Astrocyte (in vitro differentiated cells and primary cell): ENCODE results near the gene UNC45B. TPM values are rescaled to one million over a fixed set of nuclear protein-coding genes. Genes with fewer than 3 reads are reported as not detected.

Source experiments
- DNase-seq: peaks from one replicate; pipeline ENCODE4 v3.0.0-alpha.2; 2010; ENCODE audit warnings: low read depth
- FAIRE-seq: peaks from 2 replicates; lab custom pipeline; 2011; peaks lifted over from hg19 to GRCh38; lab: Jason Lieb, UNC
- H2AFZ ChIP-seq: 2 replicates; pipeline ENCODE4 v1.6.0; 2012; ENCODE audit warnings: low read depth, low read length, inconsistent platforms
- H3K27ac ChIP-seq: 2 replicates; pipeline ENCODE4 v1.5.1; 2011; ENCODE audit warnings: low read depth, low read length, inconsistent platforms
- H3K27me3 ChIP-seq: 2 replicates; pipeline ENCODE4 v1.6.0; 2011; ENCODE audit warnings: low read length, inconsistent platforms; ENCODE audit not compliant: insufficient read depth
- H3K36me3 ChIP-seq: 2 replicates; pipeline ENCODE4 v1.5.1; 2011; ENCODE audit warnings: low read length, inconsistent platforms; ENCODE audit not compliant: insufficient read depth
- H3K4me1 ChIP-seq: 2 replicates; pipeline ENCODE4 v1.5.1; 2011; ENCODE audit warnings: low read length, inconsistent platforms; ENCODE audit not compliant: insufficient read depth
- H3K4me2 ChIP-seq: 2 replicates; pipeline ENCODE4 v1.6.0; 2012; ENCODE audit warnings: low read length, inconsistent platforms
- H3K4me3 ChIP-seq: 2 replicates; pipeline ENCODE4 v1.5.1; 2011; ENCODE audit warnings: low read depth, mild to moderate bottlenecking, low read length, inconsistent platforms; ENCODE audit not compliant: insufficient read depth
- H3K79me2 ChIP-seq: 2 replicates; pipeline ENCODE4 v1.6.0; 2012; ENCODE audit warnings: mild to moderate bottlenecking, low read length, inconsistent platforms; ENCODE audit not compliant: insufficient read depth
- H3K9ac ChIP-seq: 2 replicates; pipeline ENCODE4 v1.6.0; 2012; ENCODE audit warnings: mild to moderate bottlenecking, low read length, inconsistent platforms
- H3K9me3 ChIP-seq: 2 replicates; pipeline ENCODE4 v1.5.1; 2012; ENCODE audit warnings: low read depth, mild to moderate bottlenecking, low read length, inconsistent platforms; ENCODE audit not compliant: insufficient read depth
- H4K20me1 ChIP-seq: 2 replicates; pipeline ENCODE4 v1.6.0; 2012; ENCODE audit warnings: low read length, inconsistent platforms; ENCODE audit not compliant: insufficient read depth
- H3K27ac Mint-ChIP-seq: one replicate; pipeline ENCODE4 v1.8.0; 2021; ENCODE audit warnings: mild to moderate bottlenecking, mixed read lengths; ENCODE audit not compliant: unreplicated experiment
- H3K27me3 Mint-ChIP-seq: one replicate; pipeline ENCODE4 v1.8.0; 2021; ENCODE audit warnings: low read depth, mixed read lengths; ENCODE audit not compliant: unreplicated experiment
- H3K36me3 Mint-ChIP-seq: one replicate; pipeline ENCODE4 v1.8.0; 2021; ENCODE audit warnings: low read depth, mixed read lengths; ENCODE audit not compliant: unreplicated experiment
- H3K4me1 Mint-ChIP-seq: one replicate; pipeline ENCODE4 v1.8.0; 2021; ENCODE audit warnings: low read depth, mixed read lengths; ENCODE audit not compliant: unreplicated experiment
- H3K4me3 Mint-ChIP-seq: one replicate; pipeline ENCODE4 v1.8.0; 2021; ENCODE audit warnings: mild to moderate bottlenecking, moderate library complexity, mixed read lengths; ENCODE audit not compliant: unreplicated experiment
- H3K9me3 Mint-ChIP-seq: one replicate; pipeline ENCODE4 v1.8.0; 2021; ENCODE audit warnings: mild to moderate bottlenecking, mixed read lengths; ENCODE audit not compliant: unreplicated experiment
- CTCF ChIP-seq: IDR thresholded peaks from 2 replicates; pipeline ENCODE4 v1.5.1; 2011; ENCODE audit warnings: low read depth, mild to moderate bottlenecking, inconsistent platforms, low read length, moderate library complexity; ENCODE audit not compliant: insufficient read depth
- EZH2 ChIP-seq: IDR thresholded peaks from 2 replicates; pipeline ENCODE4 v1.6.1; 2012; ENCODE audit warnings: mild to moderate bottlenecking, low read length, inconsistent platforms; ENCODE audit not compliant: insufficient read depth
- total RNA-seq: library from RNA; stranded (reverse); gene quantifications from 2 replicates; pipeline ENCODE4 v1.2.1, GENCODE V29; 2021

The UNC45B gene
- total RNA-seq, 1 donor from 2014 or later: 0.05 TPM

DNA sequence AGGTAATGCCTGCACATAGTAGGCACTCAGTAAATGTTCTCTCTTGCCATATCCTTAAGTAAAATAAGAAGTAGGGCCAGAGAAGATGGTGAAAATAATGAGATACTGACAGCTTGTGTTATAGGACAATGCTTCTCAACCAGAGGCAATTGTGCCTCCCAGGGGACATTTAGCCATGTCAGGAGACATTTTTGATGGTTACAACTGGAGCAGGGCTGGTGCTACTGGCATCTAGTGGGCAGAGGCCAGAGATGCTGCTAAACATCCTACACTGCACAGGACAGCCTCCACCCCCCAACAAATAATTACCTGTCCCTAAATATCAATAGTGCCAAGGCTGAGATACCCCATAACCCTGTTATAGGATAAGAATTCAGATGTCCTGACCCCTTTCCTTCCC, 29.6 kb upstream of the UNC45B start:
- H3K4me1 Mint-ChIP-seq: peaks cover 19% of the 10 kb centered on the region
- peaks cover 24% of the 10 kb centered on the region for H3K4me1 ChIP-seq
- H3K9me3 ChIP-seq: no peaks in the 10 kb centered on the region
- FAIRE-seq: no peak
- H2AFZ ChIP-seq: no peak overlapping the region
- H3K27me3 ChIP-seq: no peaks in the 10 kb centered on the region
- H3K9me3 Mint-ChIP-seq: peaks cover under 1% of the 10 kb centered on the region
- H3K4me3 ChIP-seq: no peak overlapping the region
- peaks cover 15% of the 10 kb centered on the region for H3K27me3 Mint-ChIP-seq
- TF ChIP-seq EZH2: no peak
- TF ChIP-seq CTCF: peak; percentile 22
- H3K79me2 ChIP-seq: peaks cover 30% of the 10 kb centered on the region
- no peak overlapping the region for H3K27ac ChIP-seq
- DNase-seq: no peak
- H3K9ac ChIP-seq: peak overlapping the region; percentile 85
- H3K36me3 ChIP-seq: no peaks in the 10 kb centered on the region
- H3K36me3 Mint-ChIP-seq: peaks cover 4% of the 10 kb centered on the region
- H3K27ac Mint-ChIP-seq: no peak overlapping the region
- no peaks in the 10 kb centered on the region for H4K20me1 ChIP-seq
- peak overlapping the region; percentile 36 for H3K4me3 Mint-ChIP-seq
- H3K4me2 ChIP-seq: peak overlapping the region; percentile 97

DNA sequence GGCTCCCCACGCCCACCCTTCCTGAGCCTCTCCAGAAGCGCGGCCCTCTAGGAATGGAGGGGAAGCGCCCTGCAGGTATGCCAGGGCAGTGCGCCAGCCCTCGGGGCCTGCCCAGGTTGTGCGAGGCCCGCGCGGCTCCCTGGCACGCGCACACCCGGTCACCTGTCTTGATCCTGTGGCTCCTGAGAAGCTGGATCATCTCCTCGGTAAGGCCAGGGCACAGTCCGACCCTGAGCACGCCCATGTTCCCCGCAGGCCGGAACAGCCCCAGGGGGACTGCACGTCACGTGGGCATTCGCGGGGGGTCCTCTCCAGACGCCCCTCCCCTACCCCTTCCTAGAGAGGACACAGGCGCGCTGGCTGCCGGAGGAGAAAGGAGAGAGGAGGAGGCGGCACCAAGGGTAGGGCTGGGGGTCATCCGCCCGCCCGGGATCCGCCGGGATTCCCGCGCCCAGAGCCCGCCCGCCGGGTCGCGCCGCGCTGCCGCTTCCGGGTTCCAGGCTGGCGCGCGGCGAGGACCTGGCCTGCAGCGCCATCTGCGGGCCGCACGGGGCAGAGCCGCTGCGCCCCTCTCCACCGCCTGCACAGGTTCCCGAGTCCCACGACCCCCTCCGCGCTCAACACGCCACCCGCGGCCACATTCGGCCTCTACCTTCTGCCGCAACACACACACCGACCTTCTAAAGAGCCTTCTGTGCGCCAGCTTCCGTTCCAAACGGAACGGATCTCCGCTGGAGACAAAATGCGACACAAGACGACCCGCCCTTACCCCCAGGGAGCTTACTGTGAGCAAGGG, 28.0 kb upstream of the UNC45B start, which contains the start of gene RAD51D:
Gene RAD51D, minus strand, starts transcription at position 491 of the 796 bp plus-strand sequence. Its CDS starts 247 bp downstream, at position 244.
- no peaks in the 10 kb centered on the region for H3K9me3 Mint-ChIP-seq
- peak; percentile 32 for DNase-seq
- H3K27me3 ChIP-seq: no peaks in the 10 kb centered on the region
- H3K4me2 ChIP-seq: peak within 1 kb of the TSS; percentile 97
- peaks cover 28% of the 10 kb centered on the region for H3K79me2 ChIP-seq
- peaks cover 24% of the 10 kb centered on the region for H3K4me1 ChIP-seq
- H3K36me3 Mint-ChIP-seq: peaks cover 4% of the 10 kb centered on the region
- H2AFZ ChIP-seq: peak within 1 kb of the TSS; percentile 87
- peaks cover 19% of the 10 kb centered on the region for H3K4me1 Mint-ChIP-seq
- FAIRE-seq: no peak
- H3K9me3 ChIP-seq: no peaks in the 10 kb centered on the region
- H3K4me3 Mint-ChIP-seq: peak within 1 kb of the TSS; percentile 93
- H4K20me1 ChIP-seq: no peaks in the 10 kb centered on the region
- TF ChIP-seq CTCF: peak; percentile 62
- TF ChIP-seq EZH2: no peak
- peak within 1 kb of the TSS; percentile 38 for H3K27ac ChIP-seq
- peak within 1 kb of the TSS; percentile 85 for H3K9ac ChIP-seq
- H3K4me3 ChIP-seq: peak within 1 kb of the TSS; percentile 69
- peaks cover 18% of the 10 kb centered on the region for H3K27me3 Mint-ChIP-seq
- no peaks in the 10 kb centered on the region for H3K36me3 ChIP-seq
- H3K27ac Mint-ChIP-seq: peak within 1 kb of the TSS; percentile 88

GRCh38 chr17:35121315-35121714, 26.3 kb upstream of the UNC45B start, which contains the start of gene FNDC8:
Gene FNDC8 (plus strand): TSS chr17:35121615. CDS start chr17:35121694, 79 bp downstream.
- H3K27me3 ChIP-seq: no peaks in the 10 kb centered on the region
- Mint-ChIP-seq H3K9me3 (no peaks in the 10 kb centered on the region), H3K36me3 (peaks cover 4% of the 10 kb centered on the region), H3K27me3 (peaks cover 18% of the 10 kb centered on the region), H3K4me1 (peaks cover 8% of the 10 kb centered on the region), H3K4me3 (no peak within 1 kb of the TSS), H3K27ac (no peak within 1 kb of the TSS)
- H3K79me2 ChIP-seq: peaks cover 19% of the 10 kb centered on the region
- no peaks in the 10 kb centered on the region for H3K36me3 ChIP-seq
- peaks cover 16% of the 10 kb centered on the region for H3K4me1 ChIP-seq
- H3K9ac ChIP-seq: no peak within 1 kb of the TSS
- H3K9me3 ChIP-seq: no peaks in the 10 kb centered on the region
- no peak within 1 kb of the TSS for H3K27ac ChIP-seq
- FAIRE-seq: no peak
- no peak within 1 kb of the TSS for H3K4me3 ChIP-seq
- H2AFZ ChIP-seq: no peak within 1 kb of the TSS
- TF ChIP-seq EZH2: no peak
- DNase-seq: no peak
- no peak within 1 kb of the TSS for H3K4me2 ChIP-seq
- no peaks in the 10 kb centered on the region for H4K20me1 ChIP-seq
